ENCODE results near the gene CAPN15.

The CAPN15 gene

DNA sequence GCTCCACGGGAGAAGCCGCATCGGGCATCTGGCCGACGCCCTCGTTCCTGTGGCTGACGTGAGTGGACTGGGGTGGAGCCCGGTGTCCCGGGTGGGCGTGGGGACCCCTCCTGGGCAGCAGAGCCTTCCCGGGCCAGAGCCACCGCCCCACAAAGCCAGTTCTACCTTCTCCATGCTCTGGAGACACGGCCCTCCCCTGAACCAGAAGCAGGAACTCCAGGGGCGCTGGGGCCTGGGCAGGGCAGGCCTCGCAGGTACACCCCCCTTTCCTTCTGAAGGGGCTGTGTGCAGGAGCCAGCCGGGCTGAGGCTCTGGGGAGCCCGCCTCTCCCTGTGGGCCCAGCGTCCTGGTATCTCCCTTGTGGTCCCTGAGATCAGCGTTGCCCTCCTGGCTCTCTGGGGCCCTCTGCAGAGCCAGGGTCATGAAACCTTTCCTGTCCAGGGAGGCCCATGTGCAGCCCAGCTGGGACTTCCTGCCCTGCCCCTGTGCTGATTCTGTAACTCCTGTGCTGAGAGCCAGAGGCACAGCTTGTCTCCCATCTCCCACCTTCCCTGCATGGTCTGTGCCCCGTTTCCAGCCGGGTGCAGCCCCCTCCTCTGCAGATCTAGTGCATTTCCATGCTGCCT lies 48.8 kb downstream of the CAPN15 start:
- no peak for TF ChIP-seq REST (IDR thresholded peaks at IDR 0.05; ENCODE audit: insufficient read depth in 1 of 2, low read depth in 2 of 2, low read length in 2 of 2)
- TF ChIP-seq FOXP2 (optimal IDR thresholded peaks at IDR 0.05; ENCODE audit: borderline replicate concordance, extremely low read depth, extremely low read length, insufficient read depth): no peak

DNA sequence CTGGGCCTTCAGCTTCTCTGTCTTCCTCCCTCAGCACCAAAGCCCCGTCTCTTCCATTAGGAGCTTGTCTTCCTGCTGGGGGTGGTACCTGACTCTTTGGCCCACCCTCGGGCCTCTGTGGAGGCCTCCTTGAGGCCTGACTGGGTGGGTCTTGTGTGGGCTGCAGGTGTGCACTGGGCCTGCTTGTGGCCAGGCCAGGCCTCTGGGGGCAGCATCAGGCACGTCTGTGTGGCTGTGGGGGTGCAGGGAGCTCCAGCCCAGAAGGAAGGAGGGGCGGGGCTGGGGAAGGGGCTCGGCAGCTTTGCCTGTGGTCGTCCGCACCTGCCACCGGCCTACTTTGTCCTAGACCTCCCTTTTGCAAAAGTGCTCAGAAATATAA lies 49.3 kb downstream of the CAPN15 start:
- TF ChIP-seq TAF1 (IDR thresholded peaks at IDR 0.05; ENCODE audit: borderline replicate concordance, insufficient read depth, low read length) (no peak), POLR2AphosphoS5 (IDR thresholded peaks at IDR 0.05; ENCODE audit: low read depth, low read length) (no peak), FOXP2 (optimal IDR thresholded peaks at IDR 0.05; ENCODE audit: borderline replicate concordance, extremely low read depth, extremely low read length, insufficient read depth) (no peak), SIN3A (IDR thresholded peaks at IDR 0.05; ENCODE audit: borderline replicate concordance, insufficient read depth, low read length) (no peak), REST (IDR thresholded peaks at IDR 0.05; ENCODE audit: insufficient read depth in 1 of 2, low read depth in 2 of 2, low read length in 2 of 2) (no peak)

- no peak for TF ChIP-seq REST (IDR thresholded peaks at IDR 0.05; ENCODE audit: insufficient read depth in 1 of 2, low read depth in 2 of 2, low read length in 2 of 2)
- TF ChIP-seq POLR2AphosphoS5 (IDR thresholded peaks at IDR 0.05; ENCODE audit: low read depth, low read length): no peak
- no peak for TF ChIP-seq FOXP2 (optimal IDR thresholded peaks at IDR 0.05; ENCODE audit: borderline replicate concordance, extremely low read depth, extremely low read length, insufficient read depth)
- TF ChIP-seq TAF1 (IDR thresholded peaks at IDR 0.05; ENCODE audit: borderline replicate concordance, insufficient read depth, low read length): no peak
- no peak for TF ChIP-seq SIN3A (IDR thresholded peaks at IDR 0.05; ENCODE audit: borderline replicate concordance, insufficient read depth, low read length)
These were observed 50.3 kb downstream of the CAPN15 start for GRCh38 chr16:577796-578195.

DNA sequence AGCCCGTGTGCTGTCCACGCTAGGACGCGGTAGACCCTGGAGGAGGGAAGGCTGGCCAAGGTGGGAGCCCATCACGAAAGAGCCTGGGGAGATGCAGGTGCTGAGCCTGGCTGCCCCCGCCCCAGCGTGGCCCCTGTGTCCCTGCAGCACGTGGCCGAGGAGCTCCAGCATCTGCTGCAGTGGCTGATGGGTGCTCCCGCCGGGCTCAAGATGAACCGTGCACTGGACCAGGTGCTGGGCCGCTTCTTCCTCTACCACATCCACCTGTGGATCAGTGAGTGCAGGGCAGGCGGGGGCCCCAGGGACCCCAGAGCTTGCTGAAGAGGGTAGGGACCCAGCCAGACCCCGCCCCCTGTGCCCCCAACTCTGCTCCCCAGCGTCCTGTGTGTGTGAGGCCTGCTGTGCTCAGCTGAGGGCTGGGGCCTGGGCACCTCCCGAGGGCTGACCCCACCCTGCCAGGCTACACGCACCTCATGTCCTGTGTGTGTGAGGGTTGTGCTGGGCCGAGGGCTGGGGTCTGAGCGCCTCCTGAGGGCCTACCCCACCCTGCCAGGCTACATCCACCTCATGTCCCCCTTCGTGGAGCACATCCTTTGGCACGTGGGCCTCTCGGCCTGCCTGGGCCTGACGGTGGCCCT lies 50.8 kb downstream of the CAPN15 start:
- TF ChIP-seq TAF1 (IDR thresholded peaks at IDR 0.05; ENCODE audit: borderline replicate concordance, insufficient read depth, low read length) (no peak), REST (IDR thresholded peaks at IDR 0.05; ENCODE audit: insufficient read depth in 1 of 2, low read depth in 2 of 2, low read length in 2 of 2) (no peak), SIN3A (IDR thresholded peaks at IDR 0.05; ENCODE audit: borderline replicate concordance, insufficient read depth, low read length) (no peak), POLR2AphosphoS5 (IDR thresholded peaks at IDR 0.05; ENCODE audit: low read depth, low read length) (no peak), FOXP2 (optimal IDR thresholded peaks at IDR 0.05; ENCODE audit: borderline replicate concordance, extremely low read depth, extremely low read length, insufficient read depth) (no peak)

Data from PFSK-1 (cell line).